Measurements from ENCODE around the gene SCN3A. TPM values are rescaled to one million over a fixed set of nuclear protein-coding genes. Genes with fewer than 3 reads are reported as not detected.

The SCN3A gene
- total and polyA plus RNA-seq, 2 donors (not counting 3 experiments of a cell fraction or from before 2014, with no cell fraction given) = not detected

DNA sequence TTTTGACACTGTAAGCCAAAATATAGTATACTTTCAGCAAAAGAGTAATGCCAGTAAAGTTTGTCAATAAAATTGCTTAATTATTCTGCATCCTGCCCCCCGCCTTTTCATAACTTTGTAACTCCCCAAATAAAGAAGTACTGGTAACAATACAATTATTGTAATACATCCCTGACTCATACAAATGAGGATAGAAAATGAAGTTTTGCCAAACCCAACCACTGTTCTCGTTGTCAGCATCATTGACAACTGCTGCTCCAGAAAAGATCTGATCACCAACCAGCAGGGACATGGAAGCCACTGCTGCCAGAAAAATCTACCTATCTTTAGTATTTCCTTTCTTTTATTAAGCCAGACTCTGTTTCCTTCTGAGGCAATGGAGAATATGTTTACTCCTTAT lies 27.1 kb downstream of the SCN3A start:
- dilution Hi-C loops (cut with MboI; ENCODE audit: extremely low pct_ligation_motif_present, low sequenced_read_pairs) = no loop called here
- no peaks in the 10 kb centered on the region for H3K4me1 ChIP-seq (ENCODE audit: control insufficient read depth, extremely low read depth, insufficient read depth, low read length)
- intact Hi-C loops (cut with micrococcal nuclease) = no loop called here

More for the DNA sequence above, 27.1 kb downstream of the SCN3A start:
- POLR2A ChIA-PET = no interaction called here
- TF ChIP-seq FOS (IDR thresholded peaks at IDR 0.05; ENCODE audit: borderline replicate concordance, insufficient read depth, low read length) (no peak), POLR2A (IDR thresholded peaks at IDR 0.05; ENCODE audit: low read depth, low read length) (no peak), JUN (IDR thresholded peaks at IDR 0.05; ENCODE audit: borderline replicate concordance, insufficient read depth, insufficient read length, low read depth) (no peak), GATA2 (IDR thresholded peaks at IDR 0.05; ENCODE audit: insufficient read depth, insufficient read length, low read depth, low read length) (no peak), EZH2 (IDR thresholded peaks at IDR 0.05; ENCODE audit: borderline replicate concordance, low read depth, low read length, severe bottlenecking) (no peak), POLR2AphosphoS5 (IDR thresholded peaks at IDR 0.05; ENCODE audit: insufficient read depth, low read depth, low read length) (no peak), MYC (IDR thresholded peaks at IDR 0.05; ENCODE audit: low read depth, low read length) (no peak)
- TF ChIP-seq, protein P1, sequence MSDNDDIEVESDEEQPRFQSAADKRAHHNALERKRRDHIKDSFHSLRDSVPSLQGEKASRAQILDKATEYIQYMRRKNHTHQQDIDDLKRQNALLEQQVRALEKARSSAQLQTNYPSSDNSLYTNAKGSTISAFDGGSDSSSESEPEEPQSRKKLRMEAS (IDR thresholded peaks at IDR 0.05; ENCODE audit: insufficient read depth, insufficient read length) = no peak
- TF ChIP-seq, protein P2, sequence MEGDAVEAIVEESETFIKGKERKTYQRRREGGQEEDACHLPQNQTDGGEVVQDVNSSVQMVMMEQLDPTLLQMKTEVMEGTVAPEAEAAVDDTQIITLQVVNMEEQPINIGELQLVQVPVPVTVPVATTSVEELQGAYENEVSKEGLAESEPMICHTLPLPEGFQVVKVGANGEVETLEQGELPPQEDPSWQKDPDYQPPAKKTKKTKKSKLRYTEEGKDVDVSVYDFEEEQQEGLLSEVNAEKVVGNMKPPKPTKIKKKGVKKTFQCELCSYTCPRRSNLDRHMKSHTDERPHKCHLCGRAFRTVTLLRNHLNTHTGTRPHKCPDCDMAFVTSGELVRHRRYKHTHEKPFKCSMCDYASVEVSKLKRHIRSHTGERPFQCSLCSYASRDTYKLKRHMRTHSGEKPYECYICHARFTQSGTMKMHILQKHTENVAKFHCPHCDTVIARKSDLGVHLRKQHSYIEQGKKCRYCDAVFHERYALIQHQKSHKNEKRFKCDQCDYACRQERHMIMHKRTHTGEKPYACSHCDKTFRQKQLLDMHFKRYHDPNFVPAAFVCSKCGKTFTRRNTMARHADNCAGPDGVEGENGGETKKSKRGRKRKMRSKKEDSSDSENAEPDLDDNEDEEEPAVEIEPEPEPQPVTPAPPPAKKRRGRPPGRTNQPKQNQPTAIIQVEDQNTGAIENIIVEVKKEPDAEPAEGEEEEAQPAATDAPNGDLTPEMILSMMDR (IDR thresholded peaks at IDR 0.05; ENCODE audit: extremely low read depth in 1 of 2, insufficient read depth in 1 of 2, low read depth in 1 of 2, low read length in 2 of 2) = no peak
- no peaks in the 10 kb centered on the region for H4K20me1 ChIP-seq (replicated peaks; ENCODE audit: control insufficient read depth, extremely low read depth, insufficient read depth, low read length)
- FAIRE-seq = no peak
- no peak overlapping the region for H3K4me3 ChIP-seq (replicated peaks in 1 of 3; ENCODE audit: insufficient read depth in 1 of 3, low read depth in 1 of 3, low read length in 3 of 3)
- H3K36me3 ChIP-seq (ENCODE audit: control insufficient read depth in 2 of 2, extremely low read depth in 1 of 2, insufficient read depth in 2 of 2, low read length in 2 of 2) = no peaks in the 10 kb centered on the region
- no peak overlapping the region for H3K4me2 ChIP-seq (ENCODE audit: insufficient read depth, low read length)
- no peaks in the 10 kb centered on the region for H3K9me3 ChIP-seq (replicated peaks; ENCODE audit: control insufficient read depth, insufficient read depth, low read length)
- DNase-seq (ENCODE audit: low read depth, low spot score) = no peak
- H3K9me1 ChIP-seq (replicated peaks; ENCODE audit: control insufficient read depth, extremely low read depth, insufficient read depth, low read length) = no peaks in the 10 kb centered on the region
- H3K27ac ChIP-seq (ENCODE audit: insufficient read depth, low read depth, low read length) = no peak overlapping the region
- H3K27me3 ChIP-seq (ENCODE audit: control insufficient read depth in 2 of 2, insufficient read depth in 2 of 2, low read length in 2 of 2) = no peaks in the 10 kb centered on the region
- CTCF ChIA-PET = interaction anchor here (1.8 kb wide), 1 partner anchor 27 kb away, joined by 7 read pairs; the partner anchor contains the start of gene SCN3A
- H3K79me2 ChIP-seq (ENCODE audit: control insufficient read depth, insufficient read depth, low read length) = no peaks in the 10 kb centered on the region
- H2AFZ ChIP-seq (ENCODE audit: low read depth, low read length) = no peak overlapping the region
- no TSS peak for BruUV-seq (replicated peaks)
- H3K9ac ChIP-seq (replicated peaks; ENCODE audit: extremely low read depth, insufficient read depth, low read length) = no peak overlapping the region
